Measurements from ENCODE around the gene SV2A.

The SV2A gene

GRCh38 chr1:149928401-149928724 lies 10.7 kb upstream of the SV2A start:
- H3K4me3 ChIP-seq (ENCODE audit: low read length): peak overlapping the region; percentile 95
- no peaks in the 10 kb centered on the region for H3K9me3 ChIP-seq (ENCODE audit: control insufficient read depth, low read length)
- peaks cover 34% of the 10 kb centered on the region for H3K36me3 ChIP-seq (ENCODE audit: control insufficient read depth, insufficient read depth, low read length, severe bottlenecking)
- no peak for DNase-seq (ENCODE audit: low read depth)
- H3K9ac ChIP-seq (ENCODE audit: low read length): peak overlapping the region; percentile 97
- peaks cover 32% of the 10 kb centered on the region for H3K4me1 ChIP-seq (ENCODE audit: control insufficient read depth, insufficient read depth, low read length)
- no peaks in the 10 kb centered on the region for H3K27me3 ChIP-seq (replicated peaks; ENCODE audit: control insufficient read depth, insufficient read depth, low read length)

GRCh38 chr1:149927563-149928400 lies 10.1 kb upstream of the SV2A start, which contains the start of gene SF3B4:
SF3B4 (minus strand) TSS chr1:149927803; CDS start chr1:149927759, 44 bp downstream.
- Histone ChIP-seq H3K9ac (ENCODE audit: low read length) (peak within 1 kb of the TSS; percentile 97), H3K4me1 (ENCODE audit: control insufficient read depth, insufficient read depth, low read length) (peaks cover 32% of the 10 kb centered on the region), H3K4me3 (ENCODE audit: low read length) (peak within 1 kb of the TSS; percentile 95), H3K9me3 (ENCODE audit: control insufficient read depth, low read length) (no peaks in the 10 kb centered on the region), H3K36me3 (ENCODE audit: control insufficient read depth, insufficient read depth, low read length, severe bottlenecking) (peaks cover 40% of the 10 kb centered on the region), H3K27me3 (replicated peaks; ENCODE audit: control insufficient read depth, insufficient read depth, low read length) (no peaks in the 10 kb centered on the region)
- peak; percentile 98 for DNase-seq (ENCODE audit: low read depth)

- Histone ChIP-seq H3K9ac (ENCODE audit: low read length) (peak overlapping the region; percentile 97), H3K9me3 (ENCODE audit: control insufficient read depth, low read length) (no peaks in the 10 kb centered on the region), H3K27me3 (replicated peaks; ENCODE audit: control insufficient read depth, insufficient read depth, low read length) (no peaks in the 10 kb centered on the region), H3K36me3 (ENCODE audit: control insufficient read depth, insufficient read depth, low read length, severe bottlenecking) (peaks cover 45% of the 10 kb centered on the region), H3K4me3 (ENCODE audit: low read length) (peak overlapping the region; percentile 95), H3K4me1 (ENCODE audit: control insufficient read depth, insufficient read depth, low read length) (peaks cover 32% of the 10 kb centered on the region)
- peak; percentile 28 for DNase-seq (ENCODE audit: low read depth)
These were observed 9.5 kb upstream of the SV2A start for GRCh38 chr1:149927056-149927562.

- no peak for DNase-seq (ENCODE audit: low read depth)
These were observed 8.7 kb upstream of the SV2A start for GRCh38 chr1:149926296-149926695.

GRCh38 chr1:149925751-149926150 lies 8.1 kb upstream of the SV2A start:
- Histone ChIP-seq H3K4me3 (ENCODE audit: low read length) (peak overlapping the region; percentile 95), H3K27me3 (replicated peaks; ENCODE audit: control insufficient read depth, insufficient read depth, low read length) (no peaks in the 10 kb centered on the region), H3K9me3 (ENCODE audit: control insufficient read depth, low read length) (no peaks in the 10 kb centered on the region), H3K9ac (ENCODE audit: low read length) (peak overlapping the region; percentile 37), H3K36me3 (ENCODE audit: control insufficient read depth, insufficient read depth, low read length, severe bottlenecking) (peaks cover 45% of the 10 kb centered on the region), H3K4me1 (ENCODE audit: control insufficient read depth, insufficient read depth, low read length) (peaks cover 32% of the 10 kb centered on the region)
- no peak for DNase-seq (ENCODE audit: low read depth)

More at GRCh38 chr1:149926296-149926695, 8.7 kb upstream of the SV2A start:
- H3K4me1 ChIP-seq (ENCODE audit: control insufficient read depth, insufficient read depth, low read length): peaks cover 32% of the 10 kb centered on the region
- no peaks in the 10 kb centered on the region for H3K9me3 ChIP-seq (ENCODE audit: control insufficient read depth, low read length)
- H3K9ac ChIP-seq (ENCODE audit: low read length): peak overlapping the region; percentile 97
- H3K27me3 ChIP-seq (replicated peaks; ENCODE audit: control insufficient read depth, insufficient read depth, low read length): no peaks in the 10 kb centered on the region
- H3K36me3 ChIP-seq (ENCODE audit: control insufficient read depth, insufficient read depth, low read length, severe bottlenecking): peaks cover 45% of the 10 kb centered on the region
- H3K4me3 ChIP-seq (ENCODE audit: low read length): peak overlapping the region; percentile 95

GRCh38 chr1:149925345-149925744 lies 7.7 kb upstream of the SV2A start:
- Histone ChIP-seq H3K9ac (ENCODE audit: low read length) (peak overlapping the region; percentile 37), H3K36me3 (ENCODE audit: control insufficient read depth, insufficient read depth, low read length, severe bottlenecking) (peaks cover 45% of the 10 kb centered on the region), H3K9me3 (ENCODE audit: control insufficient read depth, low read length) (no peaks in the 10 kb centered on the region), H3K4me1 (ENCODE audit: control insufficient read depth, insufficient read depth, low read length) (peaks cover 32% of the 10 kb centered on the region), H3K27me3 (replicated peaks; ENCODE audit: control insufficient read depth, insufficient read depth, low read length) (no peaks in the 10 kb centered on the region), H3K4me3 (ENCODE audit: low read length) (peak overlapping the region; percentile 95)
- no peak for DNase-seq (ENCODE audit: low read depth)

- Histone ChIP-seq H3K9me3 (ENCODE audit: control insufficient read depth, low read length) (no peaks in the 10 kb centered on the region), H3K27me3 (replicated peaks; ENCODE audit: control insufficient read depth, insufficient read depth, low read length) (peaks cover under 1% of the 10 kb centered on the region), H3K36me3 (ENCODE audit: control insufficient read depth, insufficient read depth, low read length, severe bottlenecking) (peaks cover 45% of the 10 kb centered on the region), H3K4me3 (ENCODE audit: low read length) (no peak overlapping the region), H3K9ac (ENCODE audit: low read length) (no peak overlapping the region), H3K4me1 (ENCODE audit: control insufficient read depth, insufficient read depth, low read length) (peaks cover 31% of the 10 kb centered on the region)
- no peak for DNase-seq (ENCODE audit: low read depth)
These were observed 6.0 kb upstream of the SV2A start for GRCh38 chr1:149923626-149924025.

- peak overlapping the region; percentile 79 for H3K4me3 ChIP-seq (ENCODE audit: low read length)
These were observed 769 bp downstream of the SV2A start for GRCh38 chr1:149916898-149917252.

GRCh38 chr1:149916193-149916897 lies 1.3 kb downstream of the SV2A start:
- peaks cover 6% of the 10 kb centered on the region for H3K27me3 ChIP-seq (replicated peaks; ENCODE audit: control insufficient read depth, insufficient read depth, low read length)
- no peak for DNase-seq (ENCODE audit: low read depth)
- peak overlapping the region; percentile 78 for H3K9ac ChIP-seq (ENCODE audit: low read length)
- peaks cover 13% of the 10 kb centered on the region for H3K36me3 ChIP-seq (ENCODE audit: control insufficient read depth, insufficient read depth, low read length, severe bottlenecking)
- no peaks in the 10 kb centered on the region for H3K9me3 ChIP-seq (ENCODE audit: control insufficient read depth, low read length)
- no peaks in the 10 kb centered on the region for H3K4me1 ChIP-seq (ENCODE audit: control insufficient read depth, insufficient read depth, low read length)
- H3K4me3 ChIP-seq (ENCODE audit: low read length): peak overlapping the region; percentile 79

More at GRCh38 chr1:149916898-149917252, 769 bp downstream of the SV2A start:
- H3K36me3 ChIP-seq (ENCODE audit: control insufficient read depth, insufficient read depth, low read length, severe bottlenecking): peaks cover 10% of the 10 kb centered on the region
- DNase-seq (ENCODE audit: low read depth): no peak
- H3K9me3 ChIP-seq (ENCODE audit: control insufficient read depth, low read length): no peaks in the 10 kb centered on the region
- no peaks in the 10 kb centered on the region for H3K4me1 ChIP-seq (ENCODE audit: control insufficient read depth, insufficient read depth, low read length)
- peak overlapping the region; percentile 78 for H3K9ac ChIP-seq (ENCODE audit: low read length)
- H3K27me3 ChIP-seq (replicated peaks; ENCODE audit: control insufficient read depth, insufficient read depth, low read length): peaks cover 6% of the 10 kb centered on the region

- H3K36me3 ChIP-seq (ENCODE audit: control insufficient read depth, insufficient read depth, low read length, severe bottlenecking): peaks cover 21% of the 10 kb centered on the region
- peak overlapping the region; percentile 79 for H3K4me3 ChIP-seq (ENCODE audit: low read length)
These were observed 2.0 kb downstream of the SV2A start for GRCh38 chr1:149915429-149916192.

GRCh38 chr1:149914545-149914944 lies 3.1 kb downstream of the SV2A start:
- H3K9ac ChIP-seq (ENCODE audit: low read length): no peak overlapping the region
- no peaks in the 10 kb centered on the region for H3K9me3 ChIP-seq (ENCODE audit: control insufficient read depth, low read length)
- H3K4me1 ChIP-seq (ENCODE audit: control insufficient read depth, insufficient read depth, low read length): no peaks in the 10 kb centered on the region
- peaks cover 23% of the 10 kb centered on the region for H3K36me3 ChIP-seq (ENCODE audit: control insufficient read depth, insufficient read depth, low read length, severe bottlenecking)
- no peak overlapping the region for H3K4me3 ChIP-seq (ENCODE audit: low read length)
- H3K27me3 ChIP-seq (replicated peaks; ENCODE audit: control insufficient read depth, insufficient read depth, low read length): peaks cover 6% of the 10 kb centered on the region
- no peak for DNase-seq (ENCODE audit: low read depth)

More at GRCh38 chr1:149915429-149916192, 2.0 kb downstream of the SV2A start:
- no peaks in the 10 kb centered on the region for H3K4me1 ChIP-seq (ENCODE audit: control insufficient read depth, insufficient read depth, low read length)
- peak overlapping the region; percentile 78 for H3K9ac ChIP-seq (ENCODE audit: low read length)
- H3K27me3 ChIP-seq (replicated peaks; ENCODE audit: control insufficient read depth, insufficient read depth, low read length): peaks cover 6% of the 10 kb centered on the region
- DNase-seq (ENCODE audit: low read depth): no peak
- no peaks in the 10 kb centered on the region for H3K9me3 ChIP-seq (ENCODE audit: control insufficient read depth, low read length)

Data from adipocyte (in vitro differentiated cells).